Panc1 (cell line): ENCODE data around the gene SLC6A1. TPM values are rescaled to one million over a fixed set of nuclear protein-coding genes. Genes with fewer than 3 reads are reported as not detected.

Experiments
- ATAC-seq: fragments of 200-7000 bp; cut with Tn5 transposase; 2 replicates; pipeline ENCODE4 v1.9.1; 2020; ENCODE audit warnings: mild to moderate bottlenecking, moderate library complexity
- BruUV-seq: library from RNA; stranded (reverse); fragments of 400-500 nt; replicated peaks from 2 replicates; lab custom pipeline; 2021; lab: Mats Ljungman, UMichigan
- CTCF ChIA-PET: fragments of 300-600 bp; sonication (Branson Sonifier 250); formaldehyde crosslinking; loops from one replicate; lab custom pipeline; 2022; ENCODE audit warnings: antibody characterized with exemption; lab: Charles Lee
- POLR2A ChIA-PET: fragments of 300-600 bp; sonication (Branson Sonifier 250); formaldehyde crosslinking; loops from one replicate; lab custom pipeline; 2022; ENCODE audit warnings: antibody characterized with exemption; lab: Charles Lee
- DNase-seq: peaks from one replicate; pipeline ENCODE4 v3.0.0-alpha.2; 2010; ENCODE audit warnings: low read depth, low spot score
- H3K27ac ChIP-seq: 2 replicates; pipeline ENCODE4 v1.5.1; 2011; ENCODE audit warnings: mild to moderate bottlenecking, low read length, inconsistent platforms
- H3K27me3 ChIP-seq: fragments of 200-500 bp; sonication (Bioruptor generic); 2 replicates; pipeline ENCODE4 v1.6.0; 2014; ENCODE audit warnings: low read length, inconsistent platforms; ENCODE audit not compliant: control insufficient read depth, insufficient read depth
- H3K36me3 ChIP-seq: fragments of 200-500 bp; sonication (Bioruptor generic); 2 replicates; pipeline ENCODE4 v1.5.1; 2014; ENCODE audit warnings: inconsistent platforms, mild to moderate bottlenecking, low read length, moderate library complexity; ENCODE audit not compliant: control insufficient read depth, insufficient read depth
- H3K4me1 ChIP-seq: 2 replicates; pipeline ENCODE4 v1.5.1; 2011; ENCODE audit warnings: inconsistent platforms, mild to moderate bottlenecking, low read length, moderate library complexity; ENCODE audit not compliant: control insufficient read depth, insufficient read depth
- H3K4me3 ChIP-seq, 2 experiments: 2 replicates each; pipeline ENCODE4 v1.5.1; 2011 to 2012; ENCODE audit warnings: low read depth in 2 of 2, low read length in 2 of 2, mild to moderate bottlenecking in 2 of 2, inconsistent platforms in 1 of 2, moderate library complexity in 1 of 2
- H3K9me3 ChIP-seq: fragments of 200-500 bp; sonication (Bioruptor generic); 2 replicates; pipeline ENCODE4 v1.5.1; 2014; ENCODE audit warnings: low read depth, mild to moderate bottlenecking, inconsistent platforms, low read length, moderate library complexity; ENCODE audit not compliant: control insufficient read depth, insufficient read depth
- POLR2AphosphoS5 ChIP-seq: IDR thresholded peaks from 2 replicates; pipeline ENCODE4 v1.6.1; 2012; ENCODE audit warnings: mild to moderate bottlenecking, low read depth, low read length, moderate library complexity
- SIN3A ChIP-seq: IDR thresholded peaks from 2 replicates; pipeline ENCODE4 v1.6.1; 2012; ENCODE audit warnings: low read depth, mild to moderate bottlenecking, low read length, moderate library complexity, borderline replicate concordance; ENCODE audit not compliant: insufficient read depth
- TCF7L2 ChIP-seq: IDR thresholded peaks from 2 replicates; pipeline ENCODE4 v1.6.1; 2011; ENCODE audit warnings: mild to moderate bottlenecking, low read depth, low read length, inconsistent platforms
- in situ Hi-C: cut with HindIII; loops from 2 replicates; pipeline ENCODE4 v1.10.0; 2016; ENCODE audit warnings: low sequenced_read_pairs, low pct_unique_long_range_greater_than_20kb
- intact Hi-C: fragments of 100-400 bp; cut with micrococcal nuclease; formaldehyde crosslinking; loops from one replicate; pipeline ENCODE4 v1.10.0; 2022; ENCODE audit not compliant: unreplicated experiment
- total RNA-seq: library from RNA; stranded (reverse); gene quantifications from one replicate; pipeline ENCODE4 v1.2.1, GENCODE V29; 2021; ENCODE audit not compliant: unreplicated experiment
- TF ChIP-seq, protein P1 (sequence below): fragments of 450-650 bp; IDR thresholded peaks from 2 replicates; pipeline ENCODE4 v1.5.1; 2017; ENCODE audit warnings: mild to moderate bottlenecking
- TF ChIP-seq, protein P2 (sequence below), 2 experiments: IDR thresholded peaks; 2 replicates each; pipeline ENCODE4 v1.6.1; 2011 to 2012; ENCODE audit warnings: low read depth in 2 of 2, control low read depth in 1 of 2, low read length in 1 of 2, mild to moderate bottlenecking in 1 of 2, moderate library complexity in 1 of 2; ENCODE audit not compliant: insufficient read depth in 1 of 2

The SLC6A1 gene
- total RNA-seq, 1 experiment from 2014 or later: not detected

DNA sequence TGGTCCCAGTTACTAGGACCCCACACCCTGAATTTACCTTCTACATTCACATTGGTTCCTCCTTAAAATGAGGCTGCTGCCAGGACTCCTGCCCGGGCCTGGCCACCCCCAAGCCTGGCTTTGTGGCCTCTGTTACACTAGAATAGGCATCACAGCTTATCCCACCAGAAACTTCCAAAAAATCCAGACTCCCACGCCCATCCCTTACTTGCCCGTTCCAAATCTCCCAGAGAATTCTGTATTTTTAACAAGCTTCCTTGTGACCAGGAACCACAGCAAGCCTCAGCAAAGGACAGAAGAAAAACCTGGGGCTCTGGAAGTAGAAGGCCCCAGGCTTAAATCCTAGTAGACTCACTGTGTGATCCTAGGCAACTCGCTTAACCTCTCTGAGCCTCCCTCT lies 36.0 kb upstream of the SLC6A1 start:
- CTCF ChIA-PET: no interaction called here

DNA sequence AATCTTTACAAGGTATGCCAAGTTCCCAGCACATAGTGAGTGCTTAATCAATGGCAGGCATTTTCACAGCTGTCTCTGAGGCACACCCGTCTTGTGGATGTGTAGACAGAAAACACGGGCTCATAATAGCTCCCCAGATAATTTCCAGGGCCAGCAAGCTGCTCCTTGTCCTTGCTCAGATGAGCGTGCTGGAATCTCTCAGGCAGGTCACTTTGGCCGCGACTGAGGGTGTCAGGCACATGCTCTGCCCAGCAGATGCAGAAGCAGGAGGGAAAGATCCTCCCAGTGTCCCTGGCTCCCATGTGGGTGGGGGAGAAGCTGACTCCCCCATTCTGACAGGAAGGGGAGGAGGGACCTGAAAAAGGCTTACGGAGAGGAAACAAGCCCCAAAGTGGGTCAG lies 35.6 kb upstream of the SLC6A1 start:
- H3K9me3 ChIP-seq: no peaks in the 10 kb centered on the region
- no peak overlapping the region for H3K4me3 ChIP-seq
- ATAC-seq (no peak), DNase-seq (no peak)
- TF ChIP-seq, protein P1, sequence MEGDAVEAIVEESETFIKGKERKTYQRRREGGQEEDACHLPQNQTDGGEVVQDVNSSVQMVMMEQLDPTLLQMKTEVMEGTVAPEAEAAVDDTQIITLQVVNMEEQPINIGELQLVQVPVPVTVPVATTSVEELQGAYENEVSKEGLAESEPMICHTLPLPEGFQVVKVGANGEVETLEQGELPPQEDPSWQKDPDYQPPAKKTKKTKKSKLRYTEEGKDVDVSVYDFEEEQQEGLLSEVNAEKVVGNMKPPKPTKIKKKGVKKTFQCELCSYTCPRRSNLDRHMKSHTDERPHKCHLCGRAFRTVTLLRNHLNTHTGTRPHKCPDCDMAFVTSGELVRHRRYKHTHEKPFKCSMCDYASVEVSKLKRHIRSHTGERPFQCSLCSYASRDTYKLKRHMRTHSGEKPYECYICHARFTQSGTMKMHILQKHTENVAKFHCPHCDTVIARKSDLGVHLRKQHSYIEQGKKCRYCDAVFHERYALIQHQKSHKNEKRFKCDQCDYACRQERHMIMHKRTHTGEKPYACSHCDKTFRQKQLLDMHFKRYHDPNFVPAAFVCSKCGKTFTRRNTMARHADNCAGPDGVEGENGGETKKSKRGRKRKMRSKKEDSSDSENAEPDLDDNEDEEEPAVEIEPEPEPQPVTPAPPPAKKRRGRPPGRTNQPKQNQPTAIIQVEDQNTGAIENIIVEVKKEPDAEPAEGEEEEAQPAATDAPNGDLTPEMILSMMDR: no peak
- TF ChIP-seq, protein P2, sequence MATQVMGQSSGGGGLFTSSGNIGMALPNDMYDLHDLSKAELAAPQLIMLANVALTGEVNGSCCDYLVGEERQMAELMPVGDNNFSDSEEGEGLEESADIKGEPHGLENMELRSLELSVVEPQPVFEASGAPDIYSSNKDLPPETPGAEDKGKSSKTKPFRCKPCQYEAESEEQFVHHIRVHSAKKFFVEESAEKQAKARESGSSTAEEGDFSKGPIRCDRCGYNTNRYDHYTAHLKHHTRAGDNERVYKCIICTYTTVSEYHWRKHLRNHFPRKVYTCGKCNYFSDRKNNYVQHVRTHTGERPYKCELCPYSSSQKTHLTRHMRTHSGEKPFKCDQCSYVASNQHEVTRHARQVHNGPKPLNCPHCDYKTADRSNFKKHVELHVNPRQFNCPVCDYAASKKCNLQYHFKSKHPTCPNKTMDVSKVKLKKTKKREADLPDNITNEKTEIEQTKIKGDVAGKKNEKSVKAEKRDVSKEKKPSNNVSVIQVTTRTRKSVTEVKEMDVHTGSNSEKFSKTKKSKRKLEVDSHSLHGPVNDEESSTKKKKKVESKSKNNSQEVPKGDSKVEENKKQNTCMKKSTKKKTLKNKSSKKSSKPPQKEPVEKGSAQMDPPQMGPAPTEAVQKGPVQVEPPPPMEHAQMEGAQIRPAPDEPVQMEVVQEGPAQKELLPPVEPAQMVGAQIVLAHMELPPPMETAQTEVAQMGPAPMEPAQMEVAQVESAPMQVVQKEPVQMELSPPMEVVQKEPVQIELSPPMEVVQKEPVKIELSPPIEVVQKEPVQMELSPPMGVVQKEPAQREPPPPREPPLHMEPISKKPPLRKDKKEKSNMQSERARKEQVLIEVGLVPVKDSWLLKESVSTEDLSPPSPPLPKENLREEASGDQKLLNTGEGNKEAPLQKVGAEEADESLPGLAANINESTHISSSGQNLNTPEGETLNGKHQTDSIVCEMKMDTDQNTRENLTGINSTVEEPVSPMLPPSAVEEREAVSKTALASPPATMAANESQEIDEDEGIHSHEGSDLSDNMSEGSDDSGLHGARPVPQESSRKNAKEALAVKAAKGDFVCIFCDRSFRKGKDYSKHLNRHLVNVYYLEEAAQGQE (IDR thresholded peaks at IDR 0.05; ENCODE audit: insufficient read depth in 1 of 2, low read depth in 2 of 2, low read length in 1 of 2): no peak
- no peak for TF ChIP-seq TCF7L2
- CTCF ChIA-PET: no interaction called here
- POLR2A ChIA-PET: no interaction called here
- BruUV-seq: no TSS peak
- H3K36me3 ChIP-seq: no peaks in the 10 kb centered on the region
- intact Hi-C loops (no loop called here), in situ Hi-C loops (no loop called here)
- no peak overlapping the region for H3K27ac ChIP-seq
- H3K4me1 ChIP-seq: no peaks in the 10 kb centered on the region
- H3K27me3 ChIP-seq: no peaks in the 10 kb centered on the region

More for the DNA sequence above, 36.0 kb upstream of the SLC6A1 start:
- in situ Hi-C loops: no loop called here
- no TSS peak for BruUV-seq
- H3K36me3 ChIP-seq: no peaks in the 10 kb centered on the region
- no peaks in the 10 kb centered on the region for H3K9me3 ChIP-seq
- no peak overlapping the region for H3K27ac ChIP-seq
- POLR2A ChIA-PET: no interaction called here
- intact Hi-C loops: no loop called here
- no peak for ATAC-seq
- no peak overlapping the region for H3K4me3 ChIP-seq
- TF ChIP-seq, protein P2 (IDR thresholded peaks at IDR 0.05; ENCODE audit: insufficient read depth in 1 of 2, low read depth in 2 of 2, low read length in 1 of 2): no peak
- TF ChIP-seq, protein P1: no peak
- TF ChIP-seq TCF7L2: no peak
- no peak for TF ChIP-seq SIN3A
- TF ChIP-seq POLR2AphosphoS5: no peak
- no peak for DNase-seq
- H3K27me3 ChIP-seq: no peaks in the 10 kb centered on the region
- H3K4me1 ChIP-seq: no peaks in the 10 kb centered on the region
